IMR-90 (cell line): ENCODE data around the gene THSD8. TPM values are rescaled to one million over a fixed set of nuclear protein-coding genes. Genes with fewer than 3 reads are reported as not detected.

Experiments used
- ATAC-seq: fragments of 200-7000 bp; cut with Tn5 transposase; 2 replicates; pipeline ENCODE4 v1.9.1; 2020; ENCODE audit warnings: low read depth, mild to moderate bottlenecking, moderate library complexity
- BruUV-seq: library from RNA; stranded (reverse); fragments of 400-500 nt; replicated peaks from 2 replicates; lab custom pipeline; 2021; lab: Mats Ljungman, UMichigan
- CTCF ChIA-PET: fragments of 300-600 bp; formaldehyde crosslinking; extraction: SDS; loops from one replicate; lab custom pipeline; 2021; ENCODE audit warnings: antibody characterized with exemption; lab: Yijun Ruan, JAX
- POLR2A ChIA-PET: fragments of 300-600 bp; sonication (Branson Sonifier 250); formaldehyde crosslinking; loops from one replicate; lab custom pipeline; 2022; ENCODE audit warnings: antibody characterized with exemption; ENCODE audit not compliant: unreplicated experiment; lab: Charles Lee
- DNase-seq: peaks from one replicate; pipeline ENCODE4 v3.0.0; 2013
- H2AFZ ChIP-seq: replicated peaks from 2 replicates; pipeline ENCODE3; 2013; ENCODE audit warnings: low read length, mild to moderate bottlenecking; ENCODE audit not compliant: poor library complexity
- H2AK5ac ChIP-seq: 2 replicates; pipeline ENCODE4 v1.6.1; 2013; ENCODE audit warnings: low read depth, low read length, inconsistent platforms
- H2AK9ac ChIP-seq: replicated peaks from 2 replicates; pipeline ENCODE3; 2013; ENCODE audit warnings: mild to moderate bottlenecking, low read depth, low read length, moderate library complexity; ENCODE audit not compliant: poor library complexity
- H2BK120ac ChIP-seq: 2 replicates; pipeline ENCODE4 v1.6.1; 2013; ENCODE audit warnings: low read depth, low read length, inconsistent platforms
- H2BK15ac ChIP-seq: 3 replicates; pipeline ENCODE4 v1.6.1; 2013; ENCODE audit warnings: low read depth, low read length, inconsistent platforms
- H2BK20ac ChIP-seq: 2 replicates; pipeline ENCODE4 v1.6.1; 2013; ENCODE audit warnings: low read depth, mild to moderate bottlenecking, inconsistent platforms, low read length, moderate library complexity
- H2BK5ac ChIP-seq: 2 replicates; pipeline ENCODE4 v1.6.1; 2013; ENCODE audit warnings: mild to moderate bottlenecking, low read depth, low read length, inconsistent platforms; ENCODE audit not compliant: poor library complexity, severe bottlenecking
- H3K14ac ChIP-seq: replicated peaks from 2 replicates; pipeline ENCODE4 v1.6.1; 2013; ENCODE audit warnings: low read depth, low read length, inconsistent platforms
- H3K18ac ChIP-seq: 2 replicates; pipeline ENCODE4 v1.6.1; 2013; ENCODE audit warnings: low read depth, low read length, control low read depth
- H3K23ac ChIP-seq: 2 replicates; pipeline ENCODE4 v1.6.1; 2013; ENCODE audit warnings: low read depth, low read length, inconsistent platforms
- H3K27ac ChIP-seq: 2 replicates; pipeline ENCODE4 v1.5.1; 2013; ENCODE audit warnings: mild to moderate bottlenecking, control low read depth, low read length; ENCODE audit not compliant: insufficient read depth
- H3K27me3 ChIP-seq: 2 replicates; pipeline ENCODE4 v1.6.1; 2013; ENCODE audit warnings: low read length; ENCODE audit not compliant: control insufficient read depth, insufficient read depth
- H3K36me3 ChIP-seq: 2 replicates; pipeline ENCODE4 v1.6.1; 2013; ENCODE audit warnings: low read length, mixed read lengths; ENCODE audit not compliant: control insufficient read depth, insufficient read depth
- H3K4ac ChIP-seq: 2 replicates; pipeline ENCODE4 v1.6.1; 2013; ENCODE audit warnings: low read depth, low read length, inconsistent platforms
- H3K4me1 ChIP-seq: 2 replicates; pipeline ENCODE4 v1.6.1; 2013; ENCODE audit warnings: low read length, mixed read lengths; ENCODE audit not compliant: control insufficient read depth, insufficient read depth
- H3K4me2 ChIP-seq: 2 replicates; pipeline ENCODE4 v1.6.1; 2013; ENCODE audit warnings: low read depth, mild to moderate bottlenecking, control low read depth, low read length, moderate library complexity
- H3K4me3 ChIP-seq: 2 replicates; pipeline ENCODE4 v1.5.1; 2013; ENCODE audit warnings: low read depth, mild to moderate bottlenecking, control low read depth, low read length, moderate library complexity; ENCODE audit not compliant: insufficient read depth
- H3K56ac ChIP-seq: 2 replicates; pipeline ENCODE4 v1.6.1; 2013; ENCODE audit warnings: low read length, inconsistent platforms; ENCODE audit not compliant: insufficient read depth; ENCODE audit errors: extremely low read depth
- H3K79me1 ChIP-seq, 2 experiments: 2 replicates each; pipeline ENCODE4 v1.6.1; 2013; ENCODE audit warnings: low read length in 2 of 2, inconsistent platforms in 1 of 2, low read depth in 1 of 2
- H3K9ac ChIP-seq: 2 replicates; pipeline ENCODE4 v1.6.1; 2013; ENCODE audit warnings: low read depth, low read length, control low read depth
- H3K9me1 ChIP-seq: 2 replicates; pipeline ENCODE4 v1.6.1; 2013; ENCODE audit warnings: low read length, inconsistent platforms; ENCODE audit not compliant: insufficient read depth
- H3K9me3 ChIP-seq: 2 replicates; pipeline ENCODE4 v1.6.1; 2013; ENCODE audit warnings: low read length; ENCODE audit not compliant: control insufficient read depth, insufficient read depth
- H4K20me1 ChIP-seq: 2 replicates; pipeline ENCODE4 v1.6.1; 2013; ENCODE audit warnings: low read length, inconsistent platforms; ENCODE audit not compliant: insufficient read depth
- H4K5ac ChIP-seq: 2 replicates; pipeline ENCODE4 v1.6.1; 2013; ENCODE audit warnings: mild to moderate bottlenecking, low read depth, low read length, control low read depth
- H4K8ac ChIP-seq, 2 experiments: 2 replicates each; pipeline ENCODE4 v1.6.1; 2013; ENCODE audit warnings: low read depth in 2 of 2, low read length in 2 of 2, control low read depth in 1 of 2, inconsistent platforms in 1 of 2
- H4K91ac ChIP-seq: 2 replicates; pipeline ENCODE4 v1.6.1; 2013; ENCODE audit warnings: low read depth, low read length, inconsistent platforms; ENCODE audit not compliant: insufficient read depth
- BHLHE40 ChIP-seq: fragments of 150-350 bp; IDR thresholded peaks from 2 replicates; pipeline ENCODE4 v1.6.1; 2016; ENCODE audit warnings: mild to moderate bottlenecking, low read depth, low read length
- CEBPB ChIP-seq: IDR thresholded peaks from 2 replicates; pipeline ENCODE4 v1.6.1; 2012; ENCODE audit warnings: low read depth, low read length, improper control_type of control experiment
- CTCF ChIP-seq: conservative IDR thresholded peaks from 2 replicates; pipeline ENCODE4 v1.5.1; 2012; ENCODE audit warnings: mild to moderate bottlenecking, low read depth, low read length, improper control_type of control experiment
- MAZ ChIP-seq: IDR thresholded peaks from 2 replicates; pipeline ENCODE4 v1.6.1; 2012; ENCODE audit warnings: low read depth, mild to moderate bottlenecking, low read length, improper control_type of control experiment, moderate library complexity, borderline replicate concordance
- MXI1 ChIP-seq: IDR thresholded peaks from 2 replicates; pipeline ENCODE4 v1.6.1; 2012; ENCODE audit warnings: low read depth, mild to moderate bottlenecking, low read length, moderate library complexity, borderline replicate concordance
- NFE2L2 ChIP-seq: fragments of 150-350 bp; IDR thresholded peaks from 2 replicates; pipeline ENCODE4 v1.6.1; 2016; ENCODE audit warnings: low read depth, mild to moderate bottlenecking, low read length
- RAD21 ChIP-seq: IDR thresholded peaks from 2 replicates; pipeline ENCODE4 v1.6.1; 2012; ENCODE audit warnings: low read length, improper control_type of control experiment
- RCOR1 ChIP-seq: IDR thresholded peaks from 2 replicates; pipeline ENCODE4 v1.6.1; 2012; ENCODE audit warnings: mild to moderate bottlenecking, low read length, improper control_type of control experiment; ENCODE audit not compliant: insufficient replicate concordance
- RFX5 ChIP-seq: IDR thresholded peaks from 2 replicates; pipeline ENCODE4 v1.8.0; 2012; ENCODE audit warnings: low read depth, mild to moderate bottlenecking, low read length, moderate library complexity
- WGBS, 2 experiments: methylation state at CpG; one replicate each; pipeline versions ENCODE4 v1.1.5 to v1.1.7; 2013; ENCODE audit warnings: missing lambda C conversion rate in 2 of 2; ENCODE audit not compliant: insufficient read length in 1 of 2; ENCODE audit errors: extremely low coverage in 2 of 2; 5-methylcytosine and 5-hydroxymethylcytosine counted together
- dilution Hi-C: fragments of 300-500 bp; cut with HindIII; formaldehyde crosslinking; loops from one replicate; pipeline ENCODE4 v1.14.3; 2018; ENCODE audit warnings: low sequenced_read_pairs; ENCODE audit not compliant: unreplicated experiment
- in situ Hi-C: fragments of 300-500 bp; cut with MboI; formaldehyde crosslinking; loops from 3 replicates; pipeline ENCODE4 v1.14.3; 2019; ENCODE audit warnings: low sequenced_read_pairs, inconsistent platforms, mixed read lengths
- intact Hi-C: fragments of 100-400 bp; cut with micrococcal nuclease; formaldehyde crosslinking; loops from 2 replicates; pipeline ENCODE4 v1.10.0; 2022
- polyA plus RNA-seq, 3 experiments: library from polyadenylated mRNA; depleted of rRNA; stranded (reverse); fragments of >200 nt; gene quantifications; 2 replicates each; pipeline ENCODE4 v1.2.3, GENCODE V29; 2012; ENCODE audit warnings: low replicate concordance in 1 of 3
- total RNA-seq: library from RNA; depleted of rRNA; stranded (reverse); fragments of >200 nt; gene quantifications from 2 replicates; pipeline ENCODE4 v1.2.3, GENCODE V29; 2012

Gene THSD8
- total and polyA plus RNA-seq, 2 of the 4 experiments (the other 2 are of a cell fraction) = 0.68 TPM; not detected in 1

DNA sequence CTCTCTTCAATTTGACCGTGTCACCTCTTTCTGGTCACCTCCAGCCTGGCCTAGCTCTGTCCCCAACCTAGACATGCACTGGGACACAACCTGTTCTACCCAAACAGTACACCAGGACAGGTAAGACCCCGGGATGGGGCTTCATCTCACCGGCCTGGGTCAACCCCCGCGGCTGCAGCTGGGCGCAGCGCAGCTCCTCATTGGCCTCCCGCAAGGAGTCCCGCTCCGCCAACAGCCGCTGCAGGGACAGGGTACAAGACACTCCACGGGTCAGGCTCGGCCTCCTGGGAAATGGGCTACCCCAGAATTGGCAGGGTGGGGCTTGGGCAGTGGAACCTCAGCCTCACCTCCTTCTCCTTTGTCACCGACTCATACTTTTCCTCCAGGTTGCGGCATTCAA is 34.2 kb upstream of the THSD8 start:
- no peak overlapping the region for H3K14ac ChIP-seq
- no peak overlapping the region for H3K27ac ChIP-seq
- H3K4ac ChIP-seq = no peak overlapping the region
- H3K18ac ChIP-seq = no peak overlapping the region
- H3K79me1 ChIP-seq = no peaks in the 10 kb centered on the region
- intact Hi-C loops = loop anchor here (2.0 kb wide), 1 partner anchor 79 kb away; no protein-coding TSS in a partner anchor
- no peak overlapping the region for H4K8ac ChIP-seq
- peaks cover 9% of the 10 kb centered on the region for H3K36me3 ChIP-seq
- H3K56ac ChIP-seq = no peak overlapping the region
- no peaks in the 10 kb centered on the region for H3K9me1 ChIP-seq
- no peak overlapping the region for H4K5ac ChIP-seq
- no peak for TF ChIP-seq MXI1
- no peak for TF ChIP-seq MAZ
- no peak for TF ChIP-seq CTCF
- no peak for TF ChIP-seq CEBPB
- TF ChIP-seq BHLHE40 = no peak
- no peak for TF ChIP-seq RFX5
- TF ChIP-seq NFE2L2 = no peak
- TF ChIP-seq RAD21 = no peak
- no peak for TF ChIP-seq RCOR1
- no peak overlapping the region for H2AK9ac ChIP-seq
- ChIA-PET CTCF (interaction anchor here (1.6 to 2.5 kb wide), 2 partner anchors 10 to 79 kb away, joined by 3 to 35 read pairs; no protein-coding TSS in a partner anchor), POLR2A (no interaction called here)
- dilution Hi-C loops = no loop called here
- no peak overlapping the region for H2BK5ac ChIP-seq
- no peaks in the 10 kb centered on the region for H3K27me3 ChIP-seq
- no peak overlapping the region for H3K9ac ChIP-seq
- H3K23ac ChIP-seq = no peak overlapping the region
- H3K4me2 ChIP-seq = no peak overlapping the region
- H3K9me3 ChIP-seq = no peaks in the 10 kb centered on the region
- ATAC-seq = no peak
- WGBS, 2 experiments = 95% methylated on average over 4 of the region's 15 CpGs; no CpG with 5 or more reads in 1 of the 2 experiments
- peaks cover 5% of the 10 kb centered on the region; the same call in 1 of the 2 replicates for H4K20me1 ChIP-seq
- H2BK20ac ChIP-seq = no peak overlapping the region
- no TSS peak for BruUV-seq
- in situ Hi-C loops = loop anchor here (5.0 kb wide), 1 partner anchor 35 kb away; the partner anchor contains the start of genes PRDX2 and THSD8
- H4K91ac ChIP-seq = no peak overlapping the region
- no peaks in the 10 kb centered on the region for H3K4me1 ChIP-seq
- H2BK15ac ChIP-seq = no peak overlapping the region
- H2AFZ ChIP-seq = no peak overlapping the region
- no peak overlapping the region for H3K4me3 ChIP-seq
- DNase-seq = no peak
- no peak overlapping the region for H2BK120ac ChIP-seq
- H2AK5ac ChIP-seq = no peak overlapping the region
